GM20431 (cell line): ENCODE data around the gene CRYBA4.
"Not testable (repeated sequence)": the region's sequence is repeated elsewhere in the genome, so short reads cannot be mapped to it uniquely, and the experiment has no call there.

Source experiments
- in situ Hi-C: fragments of 300-500 bp; cut with MseI, MboI; formaldehyde crosslinking; loops from one replicate; pipeline ENCODE4 v1.15.0; 2020; ENCODE audit warnings: low sequenced_read_pairs; ENCODE audit not compliant: unreplicated experiment

Gene CRYBA4

GRCh38 chr22:26593763-26594162, 28.0 kb upstream of the CRYBA4 start:
- in situ Hi-C loops = no loop called here

DNA sequence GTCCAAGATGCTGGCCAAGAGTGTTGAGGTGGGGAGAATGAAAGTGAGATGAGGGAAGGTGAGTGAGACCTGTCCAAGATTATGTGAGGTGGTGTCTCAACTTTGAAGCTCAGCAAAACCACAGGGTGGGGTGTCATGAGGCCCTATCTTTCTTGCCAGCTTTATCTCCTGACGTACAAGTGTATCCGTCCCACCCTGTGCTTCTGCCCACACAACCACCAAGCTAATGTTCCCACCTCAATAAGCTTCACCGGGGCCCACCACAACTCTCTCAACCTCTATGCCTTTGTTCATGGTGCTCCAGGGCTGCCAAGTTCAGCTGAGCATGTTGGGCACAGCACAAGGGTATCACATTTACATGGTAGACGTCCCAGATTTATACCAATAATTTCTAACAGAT, 24.7 kb upstream of the CRYBA4 start:
- in situ Hi-C loops = no loop called here

DNA sequence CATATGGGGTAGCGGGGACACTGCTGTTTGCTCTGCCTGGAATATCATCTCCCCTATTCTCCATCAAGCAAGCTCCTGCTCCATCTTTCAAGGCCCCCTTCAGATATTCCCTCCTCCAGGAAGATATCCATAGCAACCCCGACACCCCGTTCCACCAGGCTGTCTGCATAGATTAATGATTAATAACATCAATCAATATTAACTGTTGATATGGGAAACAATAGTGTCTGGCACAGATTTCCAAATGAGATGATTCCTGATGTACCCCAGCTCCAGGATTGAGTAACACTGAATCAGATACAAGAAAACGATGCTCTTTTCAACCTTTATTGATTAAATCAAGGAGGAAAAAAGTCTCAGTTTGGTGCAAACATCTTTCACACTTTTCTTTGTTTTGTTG, 24.3 kb upstream of the CRYBA4 start:
- in situ Hi-C loops = no loop called here

DNA sequence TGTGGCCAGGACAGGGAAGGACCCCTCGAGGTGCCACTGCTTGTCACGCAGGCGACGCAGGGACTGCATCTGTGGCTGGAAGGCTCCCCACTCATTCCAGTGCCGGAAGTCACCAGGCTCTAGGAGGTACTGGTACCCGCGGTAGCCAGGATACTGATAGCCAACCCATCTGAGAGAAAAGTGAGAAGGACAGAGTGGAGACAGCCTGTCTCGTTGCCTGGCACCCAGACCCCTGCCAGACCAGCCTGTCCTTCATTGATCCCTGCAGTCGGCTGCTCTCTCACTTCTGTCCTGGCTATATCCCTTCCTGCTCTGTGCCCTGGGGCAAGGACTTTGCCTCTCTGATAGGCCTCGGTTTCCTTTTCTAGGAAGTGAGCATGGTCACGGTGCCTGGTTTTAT, 22.3 kb upstream of the CRYBA4 start:
- in situ Hi-C loops = no loop called here

- in situ Hi-C loops = no loop called here
Observed at GRCh38 chr22:26601726-26602125, 20.0 kb upstream of the CRYBA4 start.

DNA sequence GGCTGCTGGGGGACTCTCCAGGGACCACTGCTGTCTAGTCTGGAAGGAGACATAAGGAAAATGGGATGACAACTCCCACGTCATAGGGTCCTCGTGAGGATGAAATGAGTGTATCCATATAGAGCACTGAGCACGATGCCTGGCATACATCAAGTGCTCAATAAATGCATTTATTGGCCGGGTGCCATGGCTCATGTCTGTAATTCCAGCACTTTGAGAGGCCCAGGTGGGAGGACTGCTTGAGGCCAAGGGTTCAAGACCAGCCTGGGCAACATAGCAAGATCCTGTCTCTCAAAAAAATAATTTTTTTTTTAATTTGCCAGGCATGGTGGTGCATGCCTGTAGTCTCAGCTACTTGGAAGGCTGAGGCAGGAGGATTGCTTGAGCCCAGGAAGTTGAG, 19.6 kb upstream of the CRYBA4 start:
- in situ Hi-C loops = no loop called here

DNA sequence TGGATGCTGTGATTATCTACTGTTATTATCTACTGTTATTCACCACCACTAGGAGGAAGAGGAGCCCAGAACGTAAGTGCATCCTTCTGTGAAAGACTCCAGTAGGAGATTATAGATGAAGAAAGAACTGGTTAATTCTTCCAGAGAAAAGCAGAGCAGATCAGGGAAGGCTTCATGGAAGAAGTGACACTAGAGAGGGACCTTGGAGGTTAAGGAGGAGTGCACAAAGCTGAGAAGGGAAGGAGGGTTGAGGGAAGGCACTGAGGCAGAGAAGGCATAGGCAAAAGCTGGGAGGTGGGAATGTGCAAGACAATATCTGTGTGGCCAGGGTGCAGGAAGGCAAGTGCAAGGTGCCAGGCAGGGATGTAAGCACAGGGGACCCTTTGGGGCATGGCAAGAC, 17.4 kb upstream of the CRYBA4 start:
- in situ Hi-C loops = no loop called here

GRCh38 chr22:26606611-26607010, 15.2 kb upstream of the CRYBA4 start:
- in situ Hi-C loops = no loop called here

- in situ Hi-C loops = no loop called here
Observed at GRCh38 chr22:26608129-26608528, 13.6 kb upstream of the CRYBA4 start.

GRCh38 chr22:26609287-26609686, 12.5 kb upstream of the CRYBA4 start:
- in situ Hi-C loops = no loop called here

GRCh38 chr22:26610072-26610958, 11.4 kb upstream of the CRYBA4 start:
- in situ Hi-C loops = no loop called here

DNA sequence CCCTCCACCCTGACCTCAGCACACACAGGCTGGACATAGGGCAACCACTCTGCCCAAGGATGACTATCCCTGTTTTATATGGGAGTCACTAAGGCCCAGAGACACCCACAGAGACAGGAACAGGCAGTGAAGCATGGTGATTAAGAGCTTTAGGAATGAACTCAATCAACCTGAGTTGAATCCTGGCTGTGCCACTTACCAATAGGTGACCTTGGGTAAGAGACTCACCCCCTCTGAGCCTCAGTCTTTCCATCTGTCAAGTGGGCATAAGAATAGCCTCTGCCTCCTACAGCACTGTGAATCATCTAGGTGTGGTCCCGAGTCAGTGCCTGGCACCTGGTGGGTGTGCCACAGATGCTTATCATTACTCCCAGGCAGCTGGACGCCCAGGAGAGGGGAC, 10.8 kb upstream of the CRYBA4 start:
- in situ Hi-C loops = no loop called here

DNA sequence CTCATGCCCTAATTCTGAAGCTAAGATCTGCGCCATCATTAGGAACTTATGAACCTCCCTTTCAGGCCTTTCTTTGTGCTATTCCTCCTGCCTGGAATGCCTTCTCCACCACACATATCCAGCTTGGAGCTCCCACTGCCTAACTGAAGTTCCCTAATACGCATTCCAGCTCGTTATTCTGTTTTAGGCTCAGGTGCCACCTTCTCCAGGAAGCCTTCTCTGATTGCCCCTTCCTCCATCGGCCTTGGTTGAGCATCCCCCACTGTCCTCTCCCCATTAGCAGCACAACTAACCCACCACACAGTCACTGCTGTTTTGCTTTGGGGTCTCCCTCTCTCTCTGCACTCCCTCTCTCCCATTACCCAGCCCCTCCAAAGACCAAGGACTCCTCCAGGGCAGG, 9.1 kb upstream of the CRYBA4 start:
- in situ Hi-C loops = no loop called here

GRCh38 chr22:26613753-26614152, 8.0 kb upstream of the CRYBA4 start:
- in situ Hi-C loops = not testable (repeated sequence)

- in situ Hi-C loops = no loop called here
Observed at GRCh38 chr22:26614322-26614721, 7.4 kb upstream of the CRYBA4 start.

GRCh38 chr22:26615149-26615548, 6.6 kb upstream of the CRYBA4 start:
- in situ Hi-C loops = no loop called here

DNA sequence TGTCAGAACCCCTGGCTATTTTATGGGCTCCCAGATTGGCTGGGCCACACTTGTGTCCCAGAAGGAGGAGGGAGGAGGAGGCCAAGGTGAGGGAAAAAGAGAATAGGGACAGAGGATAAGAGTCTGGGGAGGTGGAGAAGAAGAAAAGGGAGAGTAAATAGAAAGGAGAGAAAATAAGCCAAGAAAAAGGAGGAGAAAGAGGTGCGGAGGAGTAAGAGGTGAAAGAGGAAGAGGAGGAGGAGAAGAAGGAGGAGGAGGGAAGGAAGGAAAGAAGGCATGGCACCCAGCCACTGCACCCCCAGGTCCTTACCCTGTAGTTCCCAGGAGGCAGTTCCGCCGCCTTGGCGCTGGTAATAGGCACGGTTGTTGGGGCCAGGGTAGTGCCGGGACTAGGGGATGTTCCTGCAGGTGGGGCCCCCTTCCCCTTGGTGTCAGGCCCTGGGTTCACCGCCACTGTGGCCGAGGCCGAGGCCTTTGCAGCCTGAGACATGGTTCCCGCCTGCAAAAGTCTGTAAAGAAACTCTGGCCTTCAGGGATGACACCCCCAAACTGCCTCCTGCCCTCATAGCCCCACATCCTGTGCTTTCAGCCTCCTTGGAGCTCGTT, 5.8 kb upstream of the CRYBA4 start:
- in situ Hi-C loops = no loop called here

- in situ Hi-C loops = no loop called here
Observed at GRCh38 chr22:26616650-26617049, 5.1 kb upstream of the CRYBA4 start.

- in situ Hi-C loops = no loop called here
Observed at GRCh38 chr22:26617271-26618199, 4.2 kb upstream of the CRYBA4 start, which contains the start of gene CRYBB1. Gene CRYBB1, minus strand, starts transcription at chr22:26618027. Its CDS starts 1,708 bp downstream, at chr22:26616319.

DNA sequence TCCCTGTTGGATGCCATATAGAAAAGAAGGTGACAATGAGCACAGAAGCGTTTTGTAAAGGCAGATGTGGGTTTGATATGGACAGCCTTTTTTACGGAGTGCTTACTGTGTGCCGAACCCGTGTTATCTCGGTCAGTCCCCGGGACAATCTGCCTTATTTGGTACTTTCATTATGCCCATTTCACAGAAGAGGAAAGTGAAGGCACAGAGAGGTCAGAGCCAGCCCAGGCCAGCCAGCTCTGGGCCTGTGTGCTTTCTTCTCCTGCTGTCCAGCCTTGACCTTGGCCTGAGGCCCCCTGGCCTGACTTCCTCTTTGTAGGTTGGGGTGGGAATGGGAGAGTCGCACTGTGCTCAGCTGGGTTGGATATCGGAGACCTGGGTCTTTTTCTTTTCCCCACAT, 3.3 kb upstream of the CRYBA4 start:
- in situ Hi-C loops = no loop called here

- in situ Hi-C loops = no loop called here
Observed at GRCh38 chr22:26619510-26619909, 2.3 kb upstream of the CRYBA4 start.
